Measurements from ENCODE around the gene TCERG1L.

The TCERG1L gene

DNA sequence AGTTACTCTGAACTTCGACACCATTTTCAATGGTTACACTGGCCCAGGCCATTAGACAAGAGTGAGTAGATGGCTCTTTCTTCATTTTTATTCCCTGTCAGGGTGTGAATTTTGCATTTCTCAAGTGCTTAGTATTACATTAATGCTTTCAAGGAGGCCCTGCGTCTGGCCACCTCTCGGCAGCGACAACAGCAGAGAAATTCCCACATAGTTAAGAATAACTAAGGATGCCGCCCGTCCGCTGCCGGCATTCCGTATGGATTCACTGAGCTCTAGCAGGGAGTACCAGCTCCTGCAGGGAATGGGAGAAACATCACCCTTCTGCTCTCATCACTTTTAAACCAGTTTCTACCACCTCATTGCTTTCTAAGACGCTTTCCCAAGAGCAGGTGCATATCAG, 153.6 kb downstream of the TCERG1L start:
- Histone ChIP-seq H2AFZ (ENCODE audit: low read depth, low read length, severe bottlenecking) (no peak overlapping the region), H3K4me3 (ENCODE audit: insufficient read depth, low read length, poor library complexity, severe bottlenecking) (no peak overlapping the region), H3K27me3 (ENCODE audit: low read length) (no peaks in the 10 kb centered on the region), H3K79me2 (ENCODE audit: insufficient read depth, low read length) (no peaks in the 10 kb centered on the region), H3F3A (ENCODE audit: insufficient read depth) (no peaks in the 10 kb centered on the region), H3K36me3 (ENCODE audit: low read length) (no peaks in the 10 kb centered on the region), H3K4me2 (ENCODE audit: low read depth, low read length, poor library complexity, severe bottlenecking) (no peak overlapping the region), H3K9me2 (replicated peaks; ENCODE audit: insufficient read depth, low read length) (no peaks in the 10 kb centered on the region), H3K9me3 (ENCODE audit: insufficient read depth, low read length) (no peaks in the 10 kb centered on the region), H4K20me1 (ENCODE audit: low read depth, low read length) (no peaks in the 10 kb centered on the region), H3K27ac (ENCODE audit: low read depth, low read length) (no peak overlapping the region), H3K9ac (ENCODE audit: low read length) (no peak overlapping the region)
- TF ChIP-seq, protein P1, sequence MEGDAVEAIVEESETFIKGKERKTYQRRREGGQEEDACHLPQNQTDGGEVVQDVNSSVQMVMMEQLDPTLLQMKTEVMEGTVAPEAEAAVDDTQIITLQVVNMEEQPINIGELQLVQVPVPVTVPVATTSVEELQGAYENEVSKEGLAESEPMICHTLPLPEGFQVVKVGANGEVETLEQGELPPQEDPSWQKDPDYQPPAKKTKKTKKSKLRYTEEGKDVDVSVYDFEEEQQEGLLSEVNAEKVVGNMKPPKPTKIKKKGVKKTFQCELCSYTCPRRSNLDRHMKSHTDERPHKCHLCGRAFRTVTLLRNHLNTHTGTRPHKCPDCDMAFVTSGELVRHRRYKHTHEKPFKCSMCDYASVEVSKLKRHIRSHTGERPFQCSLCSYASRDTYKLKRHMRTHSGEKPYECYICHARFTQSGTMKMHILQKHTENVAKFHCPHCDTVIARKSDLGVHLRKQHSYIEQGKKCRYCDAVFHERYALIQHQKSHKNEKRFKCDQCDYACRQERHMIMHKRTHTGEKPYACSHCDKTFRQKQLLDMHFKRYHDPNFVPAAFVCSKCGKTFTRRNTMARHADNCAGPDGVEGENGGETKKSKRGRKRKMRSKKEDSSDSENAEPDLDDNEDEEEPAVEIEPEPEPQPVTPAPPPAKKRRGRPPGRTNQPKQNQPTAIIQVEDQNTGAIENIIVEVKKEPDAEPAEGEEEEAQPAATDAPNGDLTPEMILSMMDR (IDR thresholded peaks at IDR 0.05; ENCODE audit: insufficient read depth, low read length, poor library complexity, severe bottlenecking) = no peak
- no peak for TF ChIP-seq EZH2phosphoT487 (conservative IDR thresholded peaks at IDR 0.05; ENCODE audit: low read length)

DNA sequence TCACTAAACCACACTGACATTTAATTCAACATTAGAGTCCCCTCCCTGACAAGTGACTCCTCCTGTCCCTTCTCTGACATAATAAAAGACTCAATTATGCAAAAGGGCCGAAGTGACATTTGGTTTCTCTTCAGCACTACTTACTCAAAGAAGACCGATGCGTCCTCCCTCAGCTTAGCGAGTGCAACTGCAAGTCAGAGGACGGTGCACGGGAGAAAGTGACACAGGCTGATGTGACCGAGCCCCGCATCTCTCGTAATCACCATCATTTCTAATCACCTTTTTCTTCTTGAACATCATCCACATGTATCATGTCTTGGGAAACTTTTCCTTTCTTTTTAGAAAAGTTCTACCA, 155.7 kb downstream of the TCERG1L start:
- no peaks in the 10 kb centered on the region for H3K27me3 ChIP-seq (ENCODE audit: low read length)

DNA sequence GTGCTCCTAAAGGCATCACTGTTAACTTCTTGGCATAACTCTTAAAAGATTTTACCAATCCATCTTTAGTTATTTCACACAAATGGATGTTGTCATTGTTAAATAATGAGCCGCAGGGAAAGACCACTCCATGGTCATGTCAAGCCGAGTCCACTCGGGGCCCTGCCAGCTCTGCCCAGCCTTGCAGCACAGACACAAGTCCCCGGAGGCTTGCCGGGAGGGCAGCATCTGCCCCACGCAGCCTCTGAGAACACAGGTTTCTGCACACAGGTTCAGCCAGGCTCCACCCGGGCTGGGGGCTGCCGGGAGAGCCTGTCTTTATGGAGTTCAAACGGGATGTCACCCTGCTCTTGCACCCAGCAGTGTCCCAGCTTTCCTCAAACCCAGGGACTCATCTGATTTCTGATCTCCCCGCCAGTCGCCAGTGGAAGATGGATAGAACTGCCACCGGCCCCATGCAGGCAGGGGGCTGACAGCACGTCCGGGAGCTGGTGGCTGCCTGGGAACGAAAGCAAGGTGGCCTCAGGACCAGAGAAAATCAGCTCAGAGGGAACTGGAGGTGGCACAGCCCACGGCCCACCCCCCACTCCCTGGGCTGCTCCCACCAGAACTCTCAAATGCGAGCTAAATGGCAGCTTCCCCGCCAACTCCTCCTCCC, 156.2 kb downstream of the TCERG1L start:
- Histone ChIP-seq H3K27me3 (ENCODE audit: low read length) (no peaks in the 10 kb centered on the region), H3K9me2 (replicated peaks; ENCODE audit: insufficient read depth, low read length) (no peaks in the 10 kb centered on the region), H2AFZ (ENCODE audit: low read depth, low read length, severe bottlenecking) (no peak overlapping the region), H3K9ac (ENCODE audit: low read length) (no peak overlapping the region), H3K27ac (ENCODE audit: low read depth, low read length) (no peak overlapping the region), H3K36me3 (ENCODE audit: low read length) (no peaks in the 10 kb centered on the region), H3K4me3 (ENCODE audit: insufficient read depth, low read length, poor library complexity, severe bottlenecking) (no peak overlapping the region), H3K79me2 (ENCODE audit: insufficient read depth, low read length) (no peaks in the 10 kb centered on the region), H3K9me3 (ENCODE audit: insufficient read depth, low read length) (no peaks in the 10 kb centered on the region), H4K20me1 (ENCODE audit: low read depth, low read length) (no peaks in the 10 kb centered on the region), H3F3A (ENCODE audit: insufficient read depth) (no peaks in the 10 kb centered on the region), H3K4me2 (ENCODE audit: low read depth, low read length, poor library complexity, severe bottlenecking) (no peak overlapping the region)
- TF ChIP-seq, protein P1 (IDR thresholded peaks at IDR 0.05; ENCODE audit: insufficient read depth, low read length, poor library complexity, severe bottlenecking) = no peak
- TF ChIP-seq EZH2phosphoT487 (conservative IDR thresholded peaks at IDR 0.05; ENCODE audit: low read length) = no peak

More for the DNA sequence above, 155.7 kb downstream of the TCERG1L start:
- no peak overlapping the region for H2AFZ ChIP-seq (ENCODE audit: low read depth, low read length, severe bottlenecking)
- H3K27ac ChIP-seq (ENCODE audit: low read depth, low read length) = no peak overlapping the region
- H3F3A ChIP-seq (ENCODE audit: insufficient read depth) = no peaks in the 10 kb centered on the region
- TF ChIP-seq, protein P1 (IDR thresholded peaks at IDR 0.05; ENCODE audit: insufficient read depth, low read length, poor library complexity, severe bottlenecking) = no peak
- TF ChIP-seq EZH2phosphoT487 (conservative IDR thresholded peaks at IDR 0.05; ENCODE audit: low read length) = no peak
- no peaks in the 10 kb centered on the region for H3K9me3 ChIP-seq (ENCODE audit: insufficient read depth, low read length)
- H3K36me3 ChIP-seq (ENCODE audit: low read length) = no peaks in the 10 kb centered on the region
- no peaks in the 10 kb centered on the region for H4K20me1 ChIP-seq (ENCODE audit: low read depth, low read length)
- H3K79me2 ChIP-seq (ENCODE audit: insufficient read depth, low read length) = no peaks in the 10 kb centered on the region
- H3K4me2 ChIP-seq (ENCODE audit: low read depth, low read length, poor library complexity, severe bottlenecking) = no peak overlapping the region
- no peak overlapping the region for H3K4me3 ChIP-seq (ENCODE audit: insufficient read depth, low read length, poor library complexity, severe bottlenecking)
- H3K9ac ChIP-seq (ENCODE audit: low read length) = no peak overlapping the region
- no peaks in the 10 kb centered on the region for H3K9me2 ChIP-seq (replicated peaks; ENCODE audit: insufficient read depth, low read length)

Data from SU-DHL-6 (cell line).